Cardiac muscle cell (in vitro differentiated cells and primary cell): Measurements from ENCODE around the gene ZCCHC3. TPM values are rescaled to one million over a fixed set of nuclear protein-coding genes. Genes with fewer than 3 reads are reported as not detected.

Experiments used
- DNase-seq, 2 donors: peaks; one replicate each; pipeline versions ENCODE4 v3.0.0 to v3.0.0-alpha.2; 2010 to 2017; ENCODE audit warnings: low read depth in 1 of 2, low spot score in 1 of 2
- H3K27ac ChIP-seq: fragments of 200-600 bp; sonication (generic); 2 replicates; pipeline ENCODE4 v1.5.1; 2016
- H3K27me3 ChIP-seq: fragments of 200-600 bp; sonication (generic); 2 replicates; pipeline ENCODE4 v1.6.0; 2016; ENCODE audit warnings: control low read depth
- H3K36me3 ChIP-seq: fragments of 200-600 bp; sonication (generic); 2 replicates; pipeline ENCODE4 v1.5.1; 2016; ENCODE audit warnings: control low read depth
- H3K4me1 ChIP-seq: fragments of 200-600 bp; sonication (generic); 2 replicates; pipeline ENCODE4 v1.8.1; 2017; ENCODE audit warnings: low read depth, mild to moderate bottlenecking, mixed run types
- H3K4me3 ChIP-seq: fragments of 200-600 bp; sonication (generic); 2 replicates; pipeline ENCODE4 v1.5.1; 2016; ENCODE audit warnings: mild to moderate bottlenecking
- H3K9me3 ChIP-seq: fragments of 200-600 bp; sonication (generic); 2 replicates; pipeline ENCODE4 v1.5.1; 2017; ENCODE audit warnings: low read depth, mild to moderate bottlenecking, control low read depth
- polyA plus RNA-seq: library from polyadenylated mRNA; unstranded; fragments of >200 nt; fragmentation: Nextera tagmentation; extraction: Ambion mirVana; gene quantifications from 2 replicates; pipeline ENCODE4 v1.2.1, GENCODE V29; 2016
- total RNA-seq: library from RNA; depleted of rRNA; stranded (reverse); fragments of >200 nt; gene quantifications from 2 replicates; pipeline ENCODE4 v1.2.3, GENCODE V29; 2016
- TF ChIP-seq, protein P1 (sequence below): IDR thresholded peaks from 2 replicates; pipeline ENCODE4 v1.5.1; 2012; ENCODE audit warnings: low read depth, mild to moderate bottlenecking, low read length

The ZCCHC3 gene
- total and polyA plus RNA-seq, 2 experiments from 2014 or later = 43.7 to 63.8 TPM

DNA sequence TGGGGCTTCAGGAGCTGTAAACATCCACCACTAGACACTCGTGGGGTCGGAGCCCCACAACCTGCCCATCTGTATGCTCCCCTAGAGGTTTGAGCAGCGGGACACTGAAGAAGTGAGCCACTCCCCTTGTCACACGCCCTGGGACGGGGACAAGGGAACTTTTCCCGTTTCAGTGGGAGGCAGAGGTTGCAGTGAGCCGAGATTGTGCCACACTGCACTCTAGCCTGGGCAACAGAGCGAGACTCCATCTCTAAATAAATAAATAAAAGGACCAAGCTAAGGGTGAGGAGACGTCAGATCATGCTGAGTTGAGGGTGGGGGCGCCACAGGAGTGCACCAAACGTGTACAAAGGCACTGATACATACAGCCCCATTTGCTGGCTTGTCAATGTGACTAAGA, 8.4 kb downstream of the ZCCHC3 start:
- TF ChIP-seq, protein P1, sequence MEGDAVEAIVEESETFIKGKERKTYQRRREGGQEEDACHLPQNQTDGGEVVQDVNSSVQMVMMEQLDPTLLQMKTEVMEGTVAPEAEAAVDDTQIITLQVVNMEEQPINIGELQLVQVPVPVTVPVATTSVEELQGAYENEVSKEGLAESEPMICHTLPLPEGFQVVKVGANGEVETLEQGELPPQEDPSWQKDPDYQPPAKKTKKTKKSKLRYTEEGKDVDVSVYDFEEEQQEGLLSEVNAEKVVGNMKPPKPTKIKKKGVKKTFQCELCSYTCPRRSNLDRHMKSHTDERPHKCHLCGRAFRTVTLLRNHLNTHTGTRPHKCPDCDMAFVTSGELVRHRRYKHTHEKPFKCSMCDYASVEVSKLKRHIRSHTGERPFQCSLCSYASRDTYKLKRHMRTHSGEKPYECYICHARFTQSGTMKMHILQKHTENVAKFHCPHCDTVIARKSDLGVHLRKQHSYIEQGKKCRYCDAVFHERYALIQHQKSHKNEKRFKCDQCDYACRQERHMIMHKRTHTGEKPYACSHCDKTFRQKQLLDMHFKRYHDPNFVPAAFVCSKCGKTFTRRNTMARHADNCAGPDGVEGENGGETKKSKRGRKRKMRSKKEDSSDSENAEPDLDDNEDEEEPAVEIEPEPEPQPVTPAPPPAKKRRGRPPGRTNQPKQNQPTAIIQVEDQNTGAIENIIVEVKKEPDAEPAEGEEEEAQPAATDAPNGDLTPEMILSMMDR = no peak
- no peaks in the 10 kb centered on the region for H3K36me3 ChIP-seq
- H3K27ac ChIP-seq = no peak overlapping the region
- no peaks in the 10 kb centered on the region for H3K9me3 ChIP-seq
- DNase-seq = no peak
- no peaks in the 10 kb centered on the region for H3K27me3 ChIP-seq
- H3K4me1 ChIP-seq = peaks cover 29% of the 10 kb centered on the region
- H3K4me3 ChIP-seq = no peak overlapping the region

DNA sequence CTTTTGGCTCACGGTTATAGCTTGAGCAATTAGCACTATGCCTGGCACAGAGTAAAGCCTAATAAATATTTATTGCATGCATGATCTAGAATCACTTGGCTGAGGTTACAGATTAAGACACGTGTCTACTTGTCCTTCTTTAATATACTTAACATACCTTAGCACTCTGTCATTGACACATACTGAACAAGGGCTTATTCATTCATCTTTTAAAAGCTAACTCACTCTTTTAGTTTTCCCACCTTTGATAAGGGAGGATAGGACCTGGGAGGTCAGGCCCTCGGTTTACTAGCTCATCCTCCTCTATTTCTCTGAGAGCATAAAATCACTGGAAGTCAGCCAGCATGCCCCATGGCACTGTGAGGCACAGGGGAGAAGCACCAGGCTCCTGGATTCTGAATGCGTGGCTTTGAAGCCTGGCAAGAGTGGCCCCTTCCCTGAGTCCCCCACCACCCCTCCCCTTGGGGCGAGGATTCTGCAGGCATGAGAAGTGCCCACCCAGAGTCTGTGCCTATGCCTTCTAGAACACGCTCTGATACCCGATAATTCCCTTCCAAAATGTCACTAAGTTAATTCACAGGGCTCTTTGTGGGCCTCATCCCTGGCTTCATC, 11.2 kb downstream of the ZCCHC3 start:
- no peak overlapping the region for H3K4me3 ChIP-seq
- no peaks in the 10 kb centered on the region for H3K36me3 ChIP-seq
- no peaks in the 10 kb centered on the region for H3K9me3 ChIP-seq
- H3K27ac ChIP-seq = peak overlapping the region; percentile 97
- TF ChIP-seq, protein P1 = no peak
- DNase-seq = no peak
- peaks cover 14% of the 10 kb centered on the region for H3K4me1 ChIP-seq
- H3K27me3 ChIP-seq = no peaks in the 10 kb centered on the region

DNA sequence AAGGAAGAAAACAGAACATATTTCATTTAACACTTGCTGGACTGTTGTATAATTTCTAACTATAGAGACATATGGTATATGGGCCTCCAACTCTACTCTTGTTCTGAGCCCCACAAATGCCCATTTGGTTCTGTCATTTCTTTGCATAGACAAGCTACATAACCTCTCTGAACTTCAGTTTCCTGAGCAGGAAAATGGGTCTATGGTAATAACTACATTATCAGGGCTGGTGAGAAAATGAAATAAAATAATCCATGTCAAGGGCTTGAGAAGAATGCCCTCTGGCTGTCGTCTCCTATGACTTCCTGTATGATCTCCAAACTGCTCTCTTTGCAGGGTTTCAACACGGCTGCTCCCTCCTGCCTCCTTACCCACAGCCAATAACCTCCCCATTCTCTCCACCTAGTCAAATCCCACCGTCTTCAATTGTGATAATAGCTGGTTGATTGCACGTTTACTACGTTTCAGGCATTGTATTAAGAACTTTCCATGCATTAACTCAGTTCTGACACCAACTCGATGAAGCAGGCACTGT, 12.0 kb downstream of the ZCCHC3 start:
- Histone ChIP-seq H3K27ac (peak overlapping the region; percentile 97), H3K4me3 (peak overlapping the region; percentile 35), H3K27me3 (no peaks in the 10 kb centered on the region), H3K9me3 (no peaks in the 10 kb centered on the region), H3K4me1 (peaks cover 14% of the 10 kb centered on the region), H3K36me3 (no peaks in the 10 kb centered on the region)
- DNase-seq = peak; percentile 27 to 53
- TF ChIP-seq, protein P1 = no peak

DNA sequence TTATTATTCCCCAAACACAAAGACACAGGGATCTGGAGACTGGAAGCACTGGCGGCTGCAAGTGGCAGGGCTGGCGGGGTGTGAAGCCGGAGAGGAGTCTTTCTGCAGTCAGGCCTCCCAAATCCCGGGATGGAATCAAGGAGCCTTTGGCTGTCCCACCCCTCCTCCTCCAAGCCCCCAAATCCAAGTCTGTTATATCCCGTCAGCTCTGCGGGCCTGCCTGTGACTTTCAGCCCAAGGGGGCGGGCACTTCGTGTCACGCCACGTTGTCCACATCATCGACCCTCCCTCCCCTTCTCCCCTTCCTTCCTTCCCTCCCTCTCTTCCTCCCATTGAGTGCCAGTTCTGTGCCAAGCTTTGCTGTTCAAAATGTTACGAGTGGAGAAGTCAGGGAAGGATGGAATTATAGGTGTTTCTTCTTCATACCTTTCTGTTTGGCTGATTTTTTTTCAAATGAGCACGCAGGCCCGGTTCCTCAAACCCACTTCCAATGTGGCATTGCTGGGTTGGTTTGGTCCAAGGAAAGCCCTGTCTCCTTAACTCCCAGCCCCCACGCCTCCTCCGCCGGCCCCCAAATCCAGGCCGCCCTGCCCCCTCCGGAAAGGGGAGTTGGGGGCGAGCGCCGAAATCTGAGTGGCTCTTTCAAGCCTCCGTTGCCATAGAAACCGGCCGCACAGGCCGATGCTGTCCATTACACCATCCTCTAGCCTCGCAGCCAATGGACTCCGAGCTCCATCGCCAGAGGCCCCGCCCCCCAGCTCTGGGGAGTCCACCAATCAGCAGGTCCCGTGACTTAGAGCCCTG, 12.7 kb downstream of the ZCCHC3 start:
- peaks cover 14% of the 10 kb centered on the region for H3K4me1 ChIP-seq
- no peaks in the 10 kb centered on the region for H3K27me3 ChIP-seq
- no peaks in the 10 kb centered on the region for H3K9me3 ChIP-seq
- TF ChIP-seq, protein P1 = no peak
- peak; percentile 100 for DNase-seq
- H3K36me3 ChIP-seq = no peaks in the 10 kb centered on the region
- peak overlapping the region; percentile 35 for H3K4me3 ChIP-seq
- peak overlapping the region; percentile 97 for H3K27ac ChIP-seq

DNA sequence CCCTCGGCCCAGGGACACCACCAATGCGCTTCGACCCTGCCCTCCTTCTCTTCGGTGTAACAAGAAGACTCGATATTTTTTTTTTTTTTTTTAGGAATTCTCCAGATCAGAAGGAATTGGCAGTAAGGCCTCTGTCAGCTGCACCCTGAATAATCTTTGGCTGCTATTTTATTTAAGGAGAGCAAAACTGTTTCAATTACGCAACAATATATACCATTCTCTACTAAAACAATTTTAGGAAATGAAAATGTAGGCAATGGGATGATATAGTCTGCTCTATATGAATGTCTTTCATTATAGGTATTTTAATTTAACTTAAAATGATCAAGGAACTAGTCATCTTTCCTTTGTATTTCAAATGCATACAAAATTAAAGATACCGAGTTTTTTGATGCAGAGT, 13.3 kb downstream of the ZCCHC3 start:
- Histone ChIP-seq H3K9me3 (no peaks in the 10 kb centered on the region), H3K27ac (peak overlapping the region; percentile 77), H3K4me1 (peaks cover 14% of the 10 kb centered on the region), H3K4me3 (peak overlapping the region; percentile 14), H3K36me3 (no peaks in the 10 kb centered on the region), H3K27me3 (no peaks in the 10 kb centered on the region)
- DNase-seq = no peak
- TF ChIP-seq, protein P1 = no peak
